HCT116 (cell line): ENCODE measurements around the gene MUC20.
"Not testable (repeated sequence)": the region's sequence is repeated elsewhere in the genome, so short reads cannot be mapped to it uniquely, and the experiment has no call there.

Experiments
- EZH2 ChIP-seq: fragments of 200-600 bp; sonication (generic); IDR thresholded peaks from 2 replicates; pipeline ENCODE4 v1.6.1; 2017; ENCODE audit warnings: antibody characterized with exemption, mixed run types
- POLR2AphosphoS5 ChIP-seq: IDR thresholded peaks from 2 replicates; pipeline ENCODE4 v1.6.1; 2011; ENCODE audit warnings: mild to moderate bottlenecking, low read depth, low read length, moderate library complexity
- YY1 ChIP-seq: IDR thresholded peaks from 2 replicates; pipeline ENCODE4 v1.6.1; 2011; ENCODE audit warnings: low read length, low read depth, moderate library complexity, mild to moderate bottlenecking; ENCODE audit not compliant: insufficient replicate concordance; ENCODE audit errors: extremely low read depth
- ZNF274 ChIP-seq: fragments of 200-500 bp; sonication (Bioruptor generic); IDR thresholded peaks from 2 replicates; pipeline ENCODE4 v1.6.1; 2014; ENCODE audit warnings: mild to moderate bottlenecking, low read depth, low read length, inconsistent platforms
- TF ChIP-seq, protein P1 (sequence below), 3 experiments: fragments of 200-600 bp in 1 of 3; sonication (generic) in 1 of 3; IDR thresholded peaks in 2 of 3; conservative IDR thresholded peaks in 1 of 3; 2 replicates each; pipeline ENCODE4 v1.5.1; 2012 to 2017; ENCODE audit warnings: low read depth in 2 of 3, low read length in 2 of 3, antibody characterized with exemption in 1 of 3, borderline replicate concordance in 1 of 3, control low read depth in 1 of 3, mild to moderate bottlenecking in 1 of 3, mixed read lengths in 1 of 3, mixed run types in 1 of 3, moderate library complexity in 1 of 3; ENCODE audit not compliant: insufficient read depth in 1 of 3

DNA sequence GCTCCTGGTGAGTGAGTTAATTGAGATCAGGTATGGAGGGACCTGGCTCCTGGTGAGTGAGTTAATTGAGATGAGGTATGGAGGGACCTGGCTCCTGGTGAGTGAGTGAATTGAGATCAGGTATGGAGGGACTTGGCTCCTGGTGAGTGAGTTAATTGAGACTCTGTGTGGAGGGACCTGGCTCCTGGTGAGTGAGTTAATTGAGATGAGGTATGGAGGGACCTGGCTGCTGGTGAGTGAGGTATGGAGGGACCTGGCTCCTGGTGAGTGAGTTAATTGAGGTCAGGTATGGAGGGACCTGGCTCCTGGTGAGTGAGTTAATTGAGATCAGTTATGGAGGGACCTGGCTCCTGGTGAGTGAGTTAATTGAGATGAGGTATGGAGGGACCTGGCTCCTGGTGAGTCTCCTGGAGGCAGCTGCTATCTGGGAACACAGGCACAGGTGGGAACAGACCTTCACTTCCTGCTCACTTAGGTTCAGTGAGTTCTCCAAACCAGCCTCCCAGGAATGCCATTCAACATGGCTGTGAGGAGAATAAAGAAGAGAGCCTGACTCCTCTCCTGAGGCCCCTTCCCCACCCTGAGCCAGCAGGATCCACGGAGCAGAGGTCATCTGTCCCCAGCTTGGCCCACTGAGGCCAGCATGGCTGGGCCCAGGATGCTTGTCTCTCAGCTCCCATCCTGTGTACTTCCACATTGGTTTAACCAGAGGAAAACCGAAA is 9.5 kb upstream of the MUC20 start:
- TF ChIP-seq, protein P1, sequence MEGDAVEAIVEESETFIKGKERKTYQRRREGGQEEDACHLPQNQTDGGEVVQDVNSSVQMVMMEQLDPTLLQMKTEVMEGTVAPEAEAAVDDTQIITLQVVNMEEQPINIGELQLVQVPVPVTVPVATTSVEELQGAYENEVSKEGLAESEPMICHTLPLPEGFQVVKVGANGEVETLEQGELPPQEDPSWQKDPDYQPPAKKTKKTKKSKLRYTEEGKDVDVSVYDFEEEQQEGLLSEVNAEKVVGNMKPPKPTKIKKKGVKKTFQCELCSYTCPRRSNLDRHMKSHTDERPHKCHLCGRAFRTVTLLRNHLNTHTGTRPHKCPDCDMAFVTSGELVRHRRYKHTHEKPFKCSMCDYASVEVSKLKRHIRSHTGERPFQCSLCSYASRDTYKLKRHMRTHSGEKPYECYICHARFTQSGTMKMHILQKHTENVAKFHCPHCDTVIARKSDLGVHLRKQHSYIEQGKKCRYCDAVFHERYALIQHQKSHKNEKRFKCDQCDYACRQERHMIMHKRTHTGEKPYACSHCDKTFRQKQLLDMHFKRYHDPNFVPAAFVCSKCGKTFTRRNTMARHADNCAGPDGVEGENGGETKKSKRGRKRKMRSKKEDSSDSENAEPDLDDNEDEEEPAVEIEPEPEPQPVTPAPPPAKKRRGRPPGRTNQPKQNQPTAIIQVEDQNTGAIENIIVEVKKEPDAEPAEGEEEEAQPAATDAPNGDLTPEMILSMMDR (IDR thresholded peaks at IDR 0.05 in 2 of 3, conservative IDR thresholded peaks at IDR 0.05 in 1 of 3; ENCODE audit: borderline replicate concordance in 1 of 3, insufficient read depth in 1 of 3, low read depth in 2 of 3, low read length in 2 of 3) = not testable (repeated sequence)
- TF ChIP-seq EZH2, YY1, POLR2AphosphoS5, ZNF274: not testable (repeated sequence)
